GM19193 (cell line): ENCODE data around the gene SLX4IP.

Experiments used
- POLR2A ChIP-seq: IDR thresholded peaks from 4 replicates; pipeline ENCODE4 v1.6.1; 2011; ENCODE audit not compliant: insufficient read depth, insufficient read length; ENCODE audit errors: extremely low read depth

The SLX4IP gene

GRCh38 chr20:10659651-10660601, 224.8 kb downstream of the SLX4IP start:
- TF ChIP-seq POLR2A = no peak

DNA sequence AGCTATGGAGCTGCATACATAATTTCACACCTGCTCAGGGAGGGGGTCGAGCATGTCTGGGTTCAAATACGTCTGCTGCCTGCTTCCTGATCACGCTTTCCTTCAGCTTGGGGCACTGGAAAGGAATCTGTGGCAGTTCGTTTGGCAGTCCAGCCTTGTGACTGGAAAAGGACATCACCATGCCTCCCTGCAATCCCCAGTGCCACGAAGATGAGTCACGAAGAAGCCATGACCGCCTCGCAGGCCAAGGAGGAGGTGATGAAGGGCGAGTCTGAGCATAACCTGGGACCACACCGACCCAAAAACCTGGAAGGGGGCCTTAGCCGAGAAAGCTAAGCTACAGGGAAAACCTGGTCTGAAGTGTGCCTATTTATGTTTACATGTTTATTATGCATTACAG, 225.6 kb downstream of the SLX4IP start:
- TF ChIP-seq POLR2A = no peak

GRCh38 chr20:10661261-10661660, 226.2 kb downstream of the SLX4IP start:
- no peak for TF ChIP-seq POLR2A

DNA sequence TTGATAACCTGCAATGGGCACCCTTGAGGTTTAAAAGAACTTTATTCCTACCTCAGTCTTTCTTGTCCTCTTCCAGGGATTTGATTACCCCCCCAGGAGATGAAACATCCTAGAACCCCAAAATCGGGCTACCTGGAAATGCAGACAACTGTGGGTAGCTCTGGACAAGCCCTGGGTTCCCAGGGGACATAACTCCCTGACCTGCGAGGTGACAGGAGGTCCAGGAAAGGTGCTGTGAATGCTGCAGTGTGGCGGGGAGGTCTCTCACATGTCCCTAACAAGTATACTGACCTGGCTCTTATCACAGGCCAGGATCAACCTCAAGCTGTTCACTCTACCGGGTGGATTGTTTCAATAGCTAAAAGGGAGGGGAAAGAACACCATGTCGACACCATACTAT, 227.0 kb downstream of the SLX4IP start:
- no peak for TF ChIP-seq POLR2A

DNA sequence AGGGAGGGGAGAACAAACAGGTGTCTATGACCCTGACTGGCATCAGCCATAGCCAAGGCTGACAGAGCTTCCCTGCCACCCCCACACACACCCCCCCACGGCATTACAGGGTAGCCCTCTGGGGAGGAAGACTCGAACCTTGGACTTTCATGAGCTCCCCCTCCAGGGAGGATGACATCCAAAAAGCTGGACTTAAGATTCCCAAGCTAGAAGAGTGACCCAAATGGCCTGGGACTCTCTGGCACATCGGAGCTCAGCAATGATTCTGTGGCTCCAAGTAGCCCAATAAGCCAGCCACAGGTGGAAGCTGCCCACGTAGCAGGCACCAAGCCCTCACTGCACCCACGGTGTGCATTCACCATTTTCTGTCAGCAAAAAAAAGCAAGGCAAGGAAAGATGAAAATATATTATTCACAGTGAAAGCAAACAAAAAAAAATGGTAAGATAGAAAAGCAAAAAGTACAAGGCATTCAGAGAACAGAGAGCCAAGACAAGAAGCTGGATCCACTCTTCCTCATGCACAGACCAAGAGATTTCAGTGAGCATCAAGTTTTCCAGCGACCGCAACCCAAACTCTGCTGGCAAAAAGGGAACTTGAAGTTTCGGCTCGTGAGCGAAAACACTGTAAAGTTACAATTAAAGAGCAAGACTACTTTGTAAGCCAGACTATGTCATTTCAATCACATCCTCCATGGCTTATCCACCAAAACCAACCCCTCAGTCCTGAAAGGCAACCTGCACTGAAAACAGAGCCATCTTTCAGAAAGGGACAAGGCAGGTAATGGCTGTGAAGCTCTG, 227.8 kb downstream of the SLX4IP start:
- TF ChIP-seq POLR2A = no peak

DNA sequence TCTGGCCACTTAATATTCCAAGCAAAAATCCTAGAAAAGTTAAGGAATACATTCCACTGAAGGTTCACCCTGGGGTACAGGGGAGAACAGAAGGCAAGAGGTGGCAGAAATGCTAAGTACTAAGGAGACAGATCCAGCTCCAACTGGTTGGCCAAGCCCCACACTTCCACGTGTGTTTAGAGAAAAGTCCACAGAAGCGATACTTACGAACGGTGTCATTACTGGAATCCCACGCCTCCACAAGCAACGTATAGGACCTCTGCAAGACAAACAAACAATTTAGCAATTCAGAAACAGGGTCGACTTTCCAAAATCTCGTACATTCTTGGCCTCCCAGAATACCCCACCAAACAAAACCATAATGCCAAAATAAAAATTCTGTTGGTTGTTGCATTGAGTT, 228.7 kb downstream of the SLX4IP start:
- TF ChIP-seq POLR2A = no peak

DNA sequence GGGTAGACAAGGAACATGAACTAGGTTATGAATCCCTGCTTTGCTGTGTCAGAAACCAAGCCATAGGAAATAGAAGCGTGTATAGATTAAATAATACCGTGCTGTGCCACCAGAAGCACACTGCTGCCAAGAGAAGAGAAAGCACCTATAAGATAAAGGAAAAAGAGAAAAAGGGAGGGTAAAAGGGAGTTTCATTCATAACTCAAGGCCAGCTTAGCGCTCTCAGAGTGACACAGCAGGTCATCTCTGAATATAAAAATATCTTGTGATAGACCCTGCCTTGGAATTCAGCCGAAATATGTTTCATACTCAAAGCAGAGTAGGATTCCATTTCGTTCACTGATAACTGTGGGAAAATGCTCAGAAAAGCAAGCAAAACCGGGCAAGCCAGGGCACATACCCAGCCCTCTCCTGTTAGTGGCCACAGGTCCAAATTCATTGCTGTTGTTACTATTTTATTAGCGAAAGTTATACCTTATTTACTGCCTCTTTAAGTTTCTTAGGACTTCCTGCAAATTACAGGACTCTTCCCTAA, 230.0 kb downstream of the SLX4IP start:
- TF ChIP-seq POLR2A = no peak

DNA sequence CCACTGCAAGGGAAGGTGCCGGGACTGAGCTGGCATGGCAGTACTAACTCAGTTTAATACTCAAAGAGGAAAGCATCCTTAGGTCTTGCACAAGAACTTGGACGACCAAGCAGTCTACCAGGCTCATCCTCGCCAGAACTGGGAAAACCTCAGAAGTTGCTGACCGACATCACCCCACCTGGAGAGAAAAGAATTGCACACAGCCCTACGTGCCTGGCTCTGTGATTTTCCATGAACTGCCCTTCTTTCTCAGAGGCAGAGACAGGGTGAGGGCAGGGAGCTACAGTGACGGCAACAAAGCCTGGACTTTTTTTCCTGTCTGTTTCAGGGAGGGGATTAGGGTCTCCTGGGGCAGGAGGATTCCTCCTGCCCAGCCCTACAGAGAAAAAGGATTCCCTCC, 230.7 kb downstream of the SLX4IP start:
- TF ChIP-seq POLR2A = no peak

DNA sequence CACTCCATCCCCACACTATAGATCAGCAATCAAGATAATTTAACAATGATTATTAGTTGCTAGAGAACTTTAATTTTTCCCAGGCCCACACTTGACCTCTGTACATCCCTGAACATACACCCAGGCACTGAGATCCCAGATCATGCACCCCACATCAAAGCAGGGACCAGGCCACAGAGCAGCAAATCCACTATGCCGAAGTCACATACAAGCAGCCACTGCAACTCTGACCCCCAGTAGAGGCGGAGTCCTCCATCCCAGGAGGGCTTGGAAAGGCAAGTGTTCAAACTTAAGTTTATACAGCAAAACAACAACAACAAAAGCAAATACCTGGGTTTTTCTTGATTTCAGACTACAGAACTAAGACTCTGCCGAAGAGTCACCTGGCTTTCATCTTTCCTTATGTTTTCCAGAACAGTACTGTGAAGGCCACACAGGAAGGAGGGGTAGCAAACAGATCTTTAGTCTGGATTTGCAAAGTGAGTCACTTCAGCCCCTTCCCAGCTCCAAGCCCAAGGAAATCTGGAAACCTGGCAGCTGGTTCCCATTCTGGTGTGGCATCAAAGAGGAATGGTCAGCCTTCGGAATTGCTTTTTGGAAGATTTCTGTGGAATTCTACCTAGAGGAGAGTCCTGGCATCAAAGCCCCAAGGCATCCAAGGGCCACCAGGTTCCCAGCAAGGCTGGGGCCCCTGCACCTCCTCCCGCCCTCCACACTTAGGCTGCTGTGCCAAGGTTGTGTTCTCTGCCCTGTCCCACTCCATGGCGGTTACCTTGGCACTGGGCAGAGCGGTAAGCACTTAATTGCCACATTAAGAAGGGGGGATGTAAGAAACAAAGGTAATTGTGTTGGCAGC, 231.3 kb downstream of the SLX4IP start:
- TF ChIP-seq POLR2A = no peak

GRCh38 chr20:10667077-10667401, 231.9 kb downstream of the SLX4IP start:
- TF ChIP-seq POLR2A = no peak

DNA sequence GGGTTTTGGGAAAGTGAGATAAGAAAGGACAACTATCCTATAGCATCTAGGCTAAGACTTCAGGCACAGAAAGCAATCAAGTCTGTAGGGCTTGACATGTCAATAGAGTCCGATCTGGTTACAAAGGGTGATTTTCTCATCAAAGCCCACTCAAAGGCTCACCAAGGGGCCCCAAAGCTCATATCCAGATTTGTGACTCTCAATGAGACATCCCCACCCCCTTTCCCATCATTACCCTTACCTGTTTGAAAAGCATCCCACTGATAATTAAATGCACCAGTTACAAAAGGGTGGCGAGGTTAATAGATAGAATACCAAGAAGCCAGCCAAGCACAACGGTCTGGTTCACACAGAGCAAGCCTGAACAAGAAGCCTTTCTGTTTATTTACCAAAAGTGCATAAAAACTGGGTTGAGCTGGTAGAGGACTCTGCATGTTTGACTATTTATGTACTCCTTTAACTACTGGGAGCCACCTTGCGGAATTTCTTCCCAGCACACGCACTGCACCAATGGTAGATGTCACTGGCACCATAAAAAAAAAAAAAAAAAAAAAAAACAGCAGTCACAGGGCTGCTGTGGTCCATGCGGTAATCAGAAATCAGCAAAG, 232.6 kb downstream of the SLX4IP start:
- no peak for TF ChIP-seq POLR2A

DNA sequence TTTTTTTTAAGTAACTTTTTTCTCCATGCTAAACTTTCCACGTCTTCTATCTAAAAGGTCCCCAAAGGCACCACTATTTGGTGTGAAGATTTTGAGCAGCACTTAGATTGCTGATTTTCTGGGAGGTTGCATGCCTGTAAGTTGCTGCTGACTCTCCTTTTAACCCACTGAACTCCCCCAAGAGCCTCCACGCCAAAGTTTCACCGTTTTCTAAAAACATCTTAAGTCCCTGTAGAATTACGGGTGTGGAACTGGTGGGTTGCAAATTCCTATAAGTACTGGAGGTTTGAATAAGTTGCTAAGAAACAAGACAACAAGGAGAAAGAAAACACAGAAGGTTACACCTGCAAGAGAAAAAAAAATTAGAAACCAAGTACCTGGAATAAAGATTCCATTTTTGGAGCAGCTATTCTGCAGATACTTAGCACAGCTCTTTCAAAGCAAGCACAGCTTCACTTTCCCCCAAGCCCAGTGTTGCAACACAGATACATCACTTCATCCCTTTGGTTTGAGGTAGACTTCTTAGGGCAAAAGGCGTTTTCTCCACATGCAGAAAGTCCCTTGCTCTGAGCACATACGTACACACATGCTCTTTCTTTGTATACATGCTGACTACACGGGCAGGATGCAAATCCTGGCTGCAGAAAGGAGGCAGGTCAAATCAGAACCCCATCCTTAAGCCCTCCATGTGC, 233.7 kb downstream of the SLX4IP start:
- no peak for TF ChIP-seq POLR2A

DNA sequence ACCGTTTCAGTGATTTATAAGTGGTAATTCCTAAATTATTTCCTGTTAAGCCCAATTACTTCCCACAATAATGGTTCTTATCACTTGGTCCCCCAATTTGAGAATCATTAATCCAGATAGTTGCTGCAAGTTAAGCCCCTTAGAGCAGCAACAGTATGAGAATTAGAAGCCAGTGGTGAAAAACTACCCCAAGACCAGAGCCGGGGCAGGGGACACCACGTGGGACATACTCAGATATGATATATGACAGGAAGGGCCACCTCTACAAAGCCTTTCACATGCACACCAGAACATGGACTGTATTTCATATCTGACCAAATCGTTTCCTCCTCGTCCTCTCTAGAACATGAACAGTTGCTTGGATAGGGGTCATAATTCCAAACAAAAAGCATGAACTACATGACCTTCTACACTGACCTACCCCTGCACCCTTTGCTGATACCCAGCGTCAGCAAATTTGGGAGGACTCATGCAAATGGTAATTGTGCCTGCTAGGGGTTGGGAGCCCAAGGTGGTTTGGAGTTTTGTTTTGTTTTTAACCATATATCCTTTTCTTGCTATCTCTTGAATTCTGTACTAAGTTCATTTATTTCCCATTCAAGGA, 234.8 kb downstream of the SLX4IP start:
- TF ChIP-seq POLR2A = no peak
